ENCODE data around the gene JAK3.

DNA sequence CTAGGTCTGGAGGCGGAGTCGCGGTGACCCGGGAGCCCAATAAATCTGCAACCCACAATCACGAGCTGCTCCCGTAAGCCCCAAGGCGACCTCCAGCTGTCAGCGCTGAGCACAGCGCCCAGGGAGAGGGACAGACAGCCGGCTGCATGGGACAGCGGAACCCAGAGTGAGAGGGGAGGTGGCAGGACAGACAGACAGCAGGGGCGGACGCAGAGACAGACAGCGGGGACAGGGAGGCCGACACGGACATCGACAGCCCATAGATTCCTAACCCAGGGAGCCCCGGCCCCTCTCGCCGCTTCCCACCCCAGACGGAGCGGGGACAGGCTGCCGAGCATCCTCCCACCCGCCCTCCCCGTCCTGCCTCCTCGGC, 24.1 kb upstream of the JAK3 start, which contains the start of gene SLC5A5:
- TF ChIP-seq CTCF (IDR thresholded peaks at IDR 0.05) (no peak), POLR2A (IDR thresholded peaks at IDR 0.05) (no peak), POLR2AphosphoS5 (IDR thresholded peaks at IDR 0.05) (no peak)
